H1 (cell line): ENCODE measurements around the gene PDE4B. TPM values are rescaled to one million over a fixed set of nuclear protein-coding genes. Genes with fewer than 3 reads are reported as not detected.

Experiments used
- CTCF ChIA-PET: fragments of 300-600 bp; sonication (Branson Sonifier 250); formaldehyde crosslinking; loops from one replicate; lab custom pipeline; 2021; ENCODE audit not compliant: partially characterized antibody; lab: Charles Lee
- POLR2A ChIA-PET: fragments of 300-600 bp; sonication (Branson Sonifier 250); formaldehyde crosslinking; loops from one replicate; lab custom pipeline; 2021; ENCODE audit warnings: inconsistent platforms; ENCODE audit not compliant: partially characterized antibody; lab: Charles Lee
- DNase-seq, 2 experiments: peaks; one replicate each; pipeline versions ENCODE4 v3.0.0 to v3.0.0-alpha.2; 2010 to 2022; ENCODE audit warnings: low spot score in 2 of 2, low read depth in 1 of 2, mixed read lengths in 1 of 2
- FAIRE-seq: peaks from 2 replicates; lab custom pipeline; 2011; peaks lifted over from hg19 to GRCh38; lab: Jason Lieb, UNC
- H2AFZ ChIP-seq: 2 replicates; pipeline ENCODE4 v1.8.1; 2012; ENCODE audit warnings: low read length, inconsistent platforms
- H2AK5ac ChIP-seq: 2 replicates; pipeline ENCODE4 v1.6.1; 2013; ENCODE audit warnings: low read depth, low read length
- H2BK120ac ChIP-seq: replicated peaks from 2 replicates; pipeline ENCODE3; 2013; ENCODE audit warnings: low read depth, low read length, inconsistent platforms
- H2BK12ac ChIP-seq: 2 replicates; pipeline ENCODE4 v1.6.1; 2013; ENCODE audit warnings: low read depth, low read length
- H2BK15ac ChIP-seq: 2 replicates; pipeline ENCODE4 v1.6.1; 2013; ENCODE audit warnings: low read length
- H2BK20ac ChIP-seq: 2 replicates; pipeline ENCODE4 v1.6.1; 2013; ENCODE audit warnings: low read length
- H2BK5ac ChIP-seq: 2 replicates; pipeline ENCODE4 v1.6.1; 2013; ENCODE audit warnings: low read depth, low read length
- H3K14ac ChIP-seq: 2 replicates; pipeline ENCODE4 v1.6.1; 2013; ENCODE audit warnings: inconsistent platforms; ENCODE audit not compliant: insufficient read length
- H3K18ac ChIP-seq: 2 replicates; pipeline ENCODE4 v1.6.1; 2013; ENCODE audit warnings: low read length; ENCODE audit errors: extremely low read depth
- H3K23ac ChIP-seq: 2 replicates; pipeline ENCODE4 v1.6.1; 2013; ENCODE audit warnings: inconsistent platforms; ENCODE audit not compliant: insufficient read length
- H3K23me2 ChIP-seq: 2 replicates; pipeline ENCODE4 v1.6.1; 2013; ENCODE audit warnings: low read depth, low read length
- H3K27ac ChIP-seq: 2 replicates; pipeline ENCODE4 v1.6.1; 2011; ENCODE audit warnings: low read depth, low read length, inconsistent platforms
- H3K27me3 ChIP-seq, 4 experiments: replicated peaks in 1 of 4; 1 replicate in 1 of 4; 2 replicates in 3 of 4; pipeline versions ENCODE4 v1.6.1 to v1.8.1; 2011 to 2013; ENCODE audit warnings: low read length in 3 of 4, mild to moderate bottlenecking in 3 of 4, inconsistent platforms in 2 of 4, mixed read lengths in 2 of 4, moderate library complexity in 1 of 4; ENCODE audit not compliant: control insufficient read depth in 3 of 4, insufficient read depth in 3 of 4; ENCODE audit errors: extremely low read depth in 1 of 4
- H3K36me3 ChIP-seq, 4 experiments: 2 replicates each; pipeline versions ENCODE4 v1.6.1 to v1.8.1; 2011 to 2013; ENCODE audit warnings: mild to moderate bottlenecking in 4 of 4, low read length in 3 of 4, moderate library complexity in 2 of 4, control low read depth in 1 of 4, inconsistent platforms in 1 of 4; ENCODE audit not compliant: insufficient read depth in 4 of 4, control insufficient read depth in 2 of 4
- H3K4ac ChIP-seq: replicated peaks from 2 replicates; pipeline ENCODE3; 2013; ENCODE audit warnings: low read length, low read depth, mixed read lengths, inconsistent platforms; ENCODE audit not compliant: insufficient read length
- H3K4me1 ChIP-seq, 4 experiments: replicated peaks in 1 of 4; 1 replicate in 1 of 4; 2 replicates in 3 of 4; pipeline versions ENCODE4 v1.6.1 to v1.8.1; 2011 to 2013; ENCODE audit warnings: low read length in 3 of 4, inconsistent platforms in 2 of 4, mixed read lengths in 1 of 4; ENCODE audit not compliant: insufficient read depth in 4 of 4, control insufficient read depth in 3 of 4
- H3K4me2 ChIP-seq, 2 experiments: 2 replicates each; pipeline versions ENCODE4 v1.6.1 to v1.8.1; 2011 to 2013; ENCODE audit warnings: low read depth in 2 of 2, low read length in 2 of 2, control low read depth in 1 of 2, inconsistent platforms in 1 of 2, mild to moderate bottlenecking in 1 of 2; ENCODE audit not compliant: insufficient read depth in 1 of 2
- H3K4me3 ChIP-seq, 4 experiments: fragments of 200-600, 300-600 bp in 1 of 4; sonication (generic), shearing (Covaris generic), sonication (Bioruptor Twin) in 1 of 4; 2 replicates each; pipeline versions ENCODE4 v1.5.1 to v1.8.1; 2011 to 2016; ENCODE audit warnings: low read length in 4 of 4, low read depth in 3 of 4, control low read depth in 2 of 4, inconsistent platforms in 2 of 4, mild to moderate bottlenecking in 2 of 4, mixed read lengths in 1 of 4, moderate library complexity in 1 of 4; ENCODE audit not compliant: insufficient read depth in 2 of 4; ENCODE audit errors: extremely low read depth in 1 of 4
- H3K56ac ChIP-seq: replicated peaks from 2 replicates; pipeline ENCODE3; 2013; ENCODE audit warnings: low read depth, mild to moderate bottlenecking, mixed read lengths, low read length, inconsistent platforms; ENCODE audit not compliant: insufficient read length
- H3K79me1 ChIP-seq: 2 replicates; pipeline ENCODE4 v1.6.1; 2013; ENCODE audit warnings: low read depth, low read length, control low read depth
- H3K79me2 ChIP-seq, 2 experiments: 2 replicates each; pipeline versions ENCODE4 v1.6.1 to v1.8.1; 2012 to 2013; ENCODE audit warnings: low read length in 2 of 2, mild to moderate bottlenecking in 2 of 2, inconsistent platforms in 1 of 2; ENCODE audit not compliant: insufficient read depth in 2 of 2, control insufficient read depth in 1 of 2
- H3K9ac ChIP-seq, 4 experiments: replicated peaks in 1 of 4; 1 replicate in 1 of 4; 2 replicates in 3 of 4; pipeline versions ENCODE4 v1.6.1 to v1.8.1; 2011 to 2013; ENCODE audit warnings: low read depth in 3 of 4, low read length in 3 of 4, control low read depth in 2 of 4, mild to moderate bottlenecking in 2 of 4, moderate library complexity in 2 of 4, inconsistent platforms in 1 of 4; ENCODE audit errors: extremely low read depth in 1 of 4
- H3K9me3 ChIP-seq, 2 experiments: 2 replicates each; pipeline versions ENCODE4 v1.6.1 to v1.8.1; 2012 to 2013; ENCODE audit warnings: mild to moderate bottlenecking in 2 of 2, moderate library complexity in 2 of 2, control low read depth in 1 of 2, inconsistent platforms in 1 of 2, low read depth in 1 of 2, low read length in 1 of 2, mixed read lengths in 1 of 2; ENCODE audit not compliant: insufficient read depth in 2 of 2
- H4K20me1 ChIP-seq, 2 experiments: replicated peaks in 1 of 2; 2 replicates each; pipeline versions ENCODE3 to v1.8.1; 2011 to 2013; ENCODE audit warnings: inconsistent platforms in 2 of 2, low read length in 2 of 2, mild to moderate bottlenecking in 1 of 2; ENCODE audit not compliant: insufficient read depth in 2 of 2, control insufficient read depth in 1 of 2
- H4K5ac ChIP-seq: 2 replicates; pipeline ENCODE4 v1.6.1; 2013; ENCODE audit warnings: low read length, low read depth, mixed read lengths, inconsistent platforms; ENCODE audit not compliant: insufficient read length
- H4K8ac ChIP-seq: 2 replicates; pipeline ENCODE4 v1.8.0; 2013; ENCODE audit warnings: mild to moderate bottlenecking, moderate library complexity, low read length, inconsistent platforms; ENCODE audit not compliant: insufficient read depth; ENCODE audit errors: extremely low read depth
- H4K91ac ChIP-seq: replicated peaks from 2 replicates; pipeline ENCODE3; 2013; ENCODE audit warnings: low read length, mixed read lengths, inconsistent platforms; ENCODE audit not compliant: insufficient read length
- CHD1 ChIP-seq: IDR thresholded peaks from 2 replicates; pipeline ENCODE4 v1.6.1; 2012; ENCODE audit warnings: low read depth, low read length, improper control_type of control experiment
- CREB1 ChIP-seq: IDR thresholded peaks from 2 replicates; pipeline ENCODE4 v1.6.1; 2012; ENCODE audit warnings: inconsistent platforms
- EZH2 ChIP-seq: fragments of 200-600 bp; sonication (generic); IDR thresholded peaks from 2 replicates; pipeline ENCODE4 v1.7.1; 2012; ENCODE audit warnings: low read depth, mild to moderate bottlenecking, moderate library complexity, low read length, inconsistent platforms; ENCODE audit not compliant: severe bottlenecking
- GTF2F1 ChIP-seq: IDR thresholded peaks from 2 replicates; pipeline ENCODE4 v1.6.1; 2012; ENCODE audit warnings: low read depth, low read length, improper control_type of control experiment, borderline replicate concordance
- HDAC2 ChIP-seq, 2 experiments: fragments of 300-600 bp in 1 of 2; sonication (generic) in 1 of 2; IDR thresholded peaks; 2 replicates each; pipeline ENCODE4 v1.6.1; 2011 to 2012; ENCODE audit warnings: low read depth in 2 of 2, low read length in 2 of 2, mild to moderate bottlenecking in 2 of 2, moderate library complexity in 2 of 2, borderline replicate concordance in 1 of 2, inconsistent platforms in 1 of 2
- NANOG ChIP-seq: IDR thresholded peaks from 2 replicates; pipeline ENCODE4 v1.6.1; 2011; ENCODE audit warnings: low read length, low read depth, mild to moderate bottlenecking, inconsistent platforms; ENCODE audit not compliant: insufficient read depth, poor library complexity, severe bottlenecking
- SAP30 ChIP-seq: fragments of 300-600 bp; sonication (generic); IDR thresholded peaks from 2 replicates; pipeline ENCODE4 v1.7.1; 2012; ENCODE audit warnings: low read length, moderate library complexity, mild to moderate bottlenecking, inconsistent platforms; ENCODE audit not compliant: insufficient read depth, insufficient replicate concordance
- SIRT6 ChIP-seq: IDR thresholded peaks from one replicate; pipeline ENCODE4 v1.7.1; 2012; ENCODE audit warnings: low read length, inconsistent platforms
- SP4 ChIP-seq: IDR thresholded peaks from 2 replicates; pipeline ENCODE4 v1.6.1; 2012; ENCODE audit warnings: low read length, inconsistent platforms
- TBP ChIP-seq: IDR thresholded peaks from 2 replicates; pipeline ENCODE4 v1.6.1; 2011; ENCODE audit warnings: low read depth, low read length, improper control_type of control experiment
- WGBS, 2 experiments: shearing (Covaris generic) in 1 of 2; methylation state at CpG; one replicate each; pipeline versions ENCODE4 v1.1.6 to v1.1.7; 2013 to 2015; ENCODE audit warnings: low lambda C conversion rate in 2 of 2, mixed read lengths in 2 of 2, inconsistent platforms in 1 of 2, low coverage in 1 of 2, missing lambda C conversion rate in 1 of 2; ENCODE audit not compliant: insufficient replicate concordance in 2 of 2, insufficient coverage in 1 of 2, insufficient read length in 1 of 2; ENCODE audit errors: extremely low coverage in 1 of 2, missing lambda C conversion rate in 1 of 2; 5-methylcytosine and 5-hydroxymethylcytosine counted together
- polyA plus RNA-seq, 7 experiments: library from polyadenylated mRNA; depleted of rRNA in 3 of 7; stranded (reverse) in 5 of 7; unstranded in 2 of 7; fragments of >200 nt in 5 of 7; fragments of 200-250 nt in 2 of 7; gene quantifications; 1 replicate in 5 of 7; 2 replicates in 1 of 7; 4 replicates in 1 of 7; pipeline versions ENCODE4 v1.2.1 to v1.2.3, GENCODE V29; 2011 to 2013; ENCODE audit warnings: missing spikeins in 2 of 7, mixed read lengths in 2 of 7
- total RNA-seq: library from RNA; stranded (reverse); fragmentation: NEBNext Ultra II Directional; extraction: Animal tissue kit (Norgen Biotek cat#: 25700); gene quantifications from 2 replicates; pipeline ENCODE4 v1.2.1, GENCODE V29; 2021
- TF ChIP-seq, protein P1 (sequence below), 3 experiments: IDR thresholded peaks; 1 replicate in 2 of 3; 2 replicates in 1 of 3; pipeline versions ENCODE4 v1.5.1 to v1.6.1; 2011; ENCODE audit warnings: low read length in 3 of 3, mild to moderate bottlenecking in 3 of 3, inconsistent platforms in 2 of 3, low read depth in 1 of 3, moderate library complexity in 1 of 3; ENCODE audit not compliant: insufficient read depth in 1 of 3; ENCODE audit errors: control extremely low read depth in 1 of 3

The PDE4B gene
- total and polyA plus RNA-seq, 2 of the 8 experiments (the other 6 are each of a cell fraction or from before 2014, with no cell fraction given) = 5.0 to 15.1 TPM

DNA sequence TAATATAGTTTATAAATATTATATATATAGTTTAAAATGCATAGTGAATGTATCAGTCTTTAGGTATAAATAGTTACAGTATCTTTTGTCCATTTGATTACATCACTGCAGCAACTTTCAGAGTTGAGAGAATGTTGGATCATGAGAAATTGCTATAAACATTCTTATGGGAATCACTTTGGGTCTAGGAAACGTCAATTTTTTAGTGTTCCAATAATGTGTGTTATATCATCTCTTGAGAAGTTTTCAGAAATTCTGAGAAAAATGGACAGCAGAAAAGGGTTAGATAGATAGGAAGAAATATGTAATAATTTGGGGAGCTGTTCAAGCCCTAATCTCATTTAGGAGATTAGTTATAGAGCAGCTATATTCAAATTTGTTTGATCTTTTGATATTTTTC lies 556.1 kb downstream of the PDE4B start:
- 88% methylated on average over 1 of the region's 1 CpG; no CpG with 5 or more reads in 1 of the 2 experiments for WGBS, 2 experiments
- Histone ChIP-seq H2BK20ac (no peak overlapping the region), H3K79me2 (peaks cover 0 to 43% of the 10 kb centered on the region in 2 experiments; a peak in 3 of 4 replicates), H4K91ac (no peak overlapping the region), H2BK15ac (no peak overlapping the region), H2BK12ac (no peak overlapping the region), H3K4me1 (peaks cover 5 to 23% (median 11%) of the 10 kb centered on the region in 4 experiments), H3K18ac (no peak overlapping the region), H3K14ac (no peak overlapping the region), H3K9ac (no peak overlapping the region), H4K5ac (no peak overlapping the region), H3K27ac (no peak overlapping the region), H3K4me2 (no peak overlapping the region; a peak in 1 of 4 replicates), H3K36me3 (no peaks in the 10 kb centered on the region), H3K4ac (no peak overlapping the region), H2BK120ac (no peak overlapping the region), H3K23ac (no peak overlapping the region), H4K20me1 (no peaks in the 10 kb centered on the region), H4K8ac (no peak overlapping the region), H3K27me3 (no peaks in the 10 kb centered on the region), H3K23me2 (no peaks in the 10 kb centered on the region), H3K79me1 (no peaks in the 10 kb centered on the region), H2BK5ac (no peak overlapping the region), H3K9me3 (no peaks in the 10 kb centered on the region), H2AK5ac (no peak overlapping the region), H3K56ac (no peak overlapping the region), H2AFZ (no peak overlapping the region), H3K4me3 (no peak overlapping the region)
- no peak for FAIRE-seq
- ChIA-PET POLR2A (no interaction called here), CTCF (no interaction called here)
- DNase-seq = no peak
- TF ChIP-seq NANOG (no peak), SP4 (no peak), HDAC2 (IDR thresholded peaks at IDR 0.05; ENCODE audit: borderline replicate concordance in 1 of 2, low read depth in 2 of 2, low read length in 2 of 2) (no peak), SIRT6 (no peak), GTF2F1 (no peak), EZH2 (no peak), CHD1 (no peak), TBP (no peak), SAP30 (no peak), CREB1 (no peak)
- TF ChIP-seq, protein P1, sequence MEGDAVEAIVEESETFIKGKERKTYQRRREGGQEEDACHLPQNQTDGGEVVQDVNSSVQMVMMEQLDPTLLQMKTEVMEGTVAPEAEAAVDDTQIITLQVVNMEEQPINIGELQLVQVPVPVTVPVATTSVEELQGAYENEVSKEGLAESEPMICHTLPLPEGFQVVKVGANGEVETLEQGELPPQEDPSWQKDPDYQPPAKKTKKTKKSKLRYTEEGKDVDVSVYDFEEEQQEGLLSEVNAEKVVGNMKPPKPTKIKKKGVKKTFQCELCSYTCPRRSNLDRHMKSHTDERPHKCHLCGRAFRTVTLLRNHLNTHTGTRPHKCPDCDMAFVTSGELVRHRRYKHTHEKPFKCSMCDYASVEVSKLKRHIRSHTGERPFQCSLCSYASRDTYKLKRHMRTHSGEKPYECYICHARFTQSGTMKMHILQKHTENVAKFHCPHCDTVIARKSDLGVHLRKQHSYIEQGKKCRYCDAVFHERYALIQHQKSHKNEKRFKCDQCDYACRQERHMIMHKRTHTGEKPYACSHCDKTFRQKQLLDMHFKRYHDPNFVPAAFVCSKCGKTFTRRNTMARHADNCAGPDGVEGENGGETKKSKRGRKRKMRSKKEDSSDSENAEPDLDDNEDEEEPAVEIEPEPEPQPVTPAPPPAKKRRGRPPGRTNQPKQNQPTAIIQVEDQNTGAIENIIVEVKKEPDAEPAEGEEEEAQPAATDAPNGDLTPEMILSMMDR (IDR thresholded peaks at IDR 0.05; ENCODE audit: control extremely low read depth in 1 of 3, insufficient read depth in 1 of 3, low read depth in 1 of 3, low read length in 3 of 3) = no peak
